ENCODE results near the gene IL17RA.
"Not testable (repeated sequence)": the region's sequence is repeated elsewhere in the genome, so short reads cannot be mapped to it uniquely, and the experiment has no call there.

Gene IL17RA

DNA sequence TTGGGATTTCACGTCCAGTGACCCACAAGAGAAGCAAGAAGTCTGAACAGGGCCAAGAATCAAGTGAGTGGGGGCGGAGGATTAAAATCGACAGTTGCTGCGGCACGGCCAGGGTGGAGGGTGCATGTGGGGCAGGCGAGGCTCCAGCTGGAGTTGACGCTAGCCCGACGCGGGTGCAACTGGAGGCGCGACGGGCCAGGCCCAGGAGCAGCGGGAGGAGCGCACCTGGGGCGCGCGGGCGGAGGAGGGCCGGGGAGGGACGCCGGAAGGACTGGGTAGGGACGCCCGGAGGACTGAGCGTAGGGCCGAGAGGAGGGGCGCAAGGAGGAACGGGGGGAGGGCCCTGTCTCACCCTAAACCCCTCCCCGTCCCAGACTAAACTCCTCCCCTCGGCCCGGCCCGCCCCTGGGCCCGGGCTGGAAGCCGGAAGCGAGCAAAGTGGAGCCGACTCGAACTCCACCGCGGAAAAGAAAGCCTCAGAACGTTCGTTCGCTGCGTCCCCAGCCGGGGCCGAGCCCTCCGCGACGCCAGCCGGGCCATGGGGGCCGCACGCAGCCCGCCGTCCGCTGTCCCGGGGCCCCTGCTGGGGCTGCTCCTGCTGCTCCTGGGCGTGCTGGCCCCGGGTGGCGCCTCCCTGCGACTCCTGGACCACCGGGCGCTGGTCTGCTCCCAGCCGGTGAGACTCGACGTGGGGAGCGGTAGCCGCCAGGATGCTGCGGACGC lies at the start of gene IL17RA:
TSS of gene IL17RA (plus strand) at position 447 of the 723 bp plus-strand sequence. CDS start at position 539, 92 bp downstream.
- H3K27me3 ChIP-seq (ENCODE audit: control insufficient read depth, insufficient read depth, low read length): no peaks in the 10 kb centered on the region
- H3K4me3 ChIP-seq (ENCODE audit: low read length): peak within 1 kb of the TSS; percentile 57
- H3K9me3 ChIP-seq (ENCODE audit: control insufficient read depth, low read length): no peaks in the 10 kb centered on the region
- peak within 1 kb of the TSS; percentile 86 for H3K9ac ChIP-seq (ENCODE audit: low read length)
- H3K36me3 ChIP-seq (ENCODE audit: control insufficient read depth, insufficient read depth, low read length): no peaks in the 10 kb centered on the region
- H3K4me1 ChIP-seq (ENCODE audit: control insufficient read depth, insufficient read depth, low read length): peaks cover 10% of the 10 kb centered on the region

DNA sequence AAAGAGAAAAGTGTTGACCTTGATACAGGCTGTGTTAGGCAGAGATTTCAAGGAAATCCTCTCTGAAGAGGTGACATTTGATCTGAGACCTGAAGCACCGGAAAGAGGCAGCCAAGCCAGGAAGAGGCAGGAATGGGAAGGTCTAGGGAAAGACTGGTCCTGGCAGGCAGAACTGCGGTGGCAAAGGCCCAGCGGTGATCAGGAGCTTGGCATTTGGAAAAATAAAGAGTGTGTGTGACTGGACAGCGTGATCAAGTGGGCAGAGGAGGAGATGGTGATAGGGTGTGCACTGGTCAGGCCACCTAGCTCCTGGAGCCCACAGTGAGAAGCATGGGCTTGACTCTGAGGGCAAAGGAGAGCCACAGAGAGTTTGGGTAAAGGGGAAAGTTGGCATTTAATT lies 49.6 kb upstream of the IL17RA start:
- Histone ChIP-seq H3K27me3 (ENCODE audit: control insufficient read depth, insufficient read depth, low read length) (peaks cover 5% of the 10 kb centered on the region), H3K9ac (ENCODE audit: low read length) (no peak overlapping the region), H3K4me3 (ENCODE audit: low read length) (no peak overlapping the region), H3K36me3 (ENCODE audit: control insufficient read depth, insufficient read depth, low read length) (no peaks in the 10 kb centered on the region), H3K4me1 (ENCODE audit: control insufficient read depth, insufficient read depth, low read length) (no peaks in the 10 kb centered on the region), H3K9me3 (ENCODE audit: control insufficient read depth, low read length) (no peaks in the 10 kb centered on the region)

- not testable (repeated sequence) for H3K9ac ChIP-seq (ENCODE audit: low read length); H3K27me3 ChIP-seq (ENCODE audit: control insufficient read depth, insufficient read depth, low read length); H3K36me3 ChIP-seq (ENCODE audit: control insufficient read depth, insufficient read depth, low read length); H3K9me3 ChIP-seq (ENCODE audit: control insufficient read depth, low read length); H3K4me3 ChIP-seq (ENCODE audit: low read length); H3K4me1 ChIP-seq (ENCODE audit: control insufficient read depth, insufficient read depth, low read length)
Observed at GRCh38 chr22:17035976-17036841, 48.6 kb upstream of the IL17RA start.

DNA sequence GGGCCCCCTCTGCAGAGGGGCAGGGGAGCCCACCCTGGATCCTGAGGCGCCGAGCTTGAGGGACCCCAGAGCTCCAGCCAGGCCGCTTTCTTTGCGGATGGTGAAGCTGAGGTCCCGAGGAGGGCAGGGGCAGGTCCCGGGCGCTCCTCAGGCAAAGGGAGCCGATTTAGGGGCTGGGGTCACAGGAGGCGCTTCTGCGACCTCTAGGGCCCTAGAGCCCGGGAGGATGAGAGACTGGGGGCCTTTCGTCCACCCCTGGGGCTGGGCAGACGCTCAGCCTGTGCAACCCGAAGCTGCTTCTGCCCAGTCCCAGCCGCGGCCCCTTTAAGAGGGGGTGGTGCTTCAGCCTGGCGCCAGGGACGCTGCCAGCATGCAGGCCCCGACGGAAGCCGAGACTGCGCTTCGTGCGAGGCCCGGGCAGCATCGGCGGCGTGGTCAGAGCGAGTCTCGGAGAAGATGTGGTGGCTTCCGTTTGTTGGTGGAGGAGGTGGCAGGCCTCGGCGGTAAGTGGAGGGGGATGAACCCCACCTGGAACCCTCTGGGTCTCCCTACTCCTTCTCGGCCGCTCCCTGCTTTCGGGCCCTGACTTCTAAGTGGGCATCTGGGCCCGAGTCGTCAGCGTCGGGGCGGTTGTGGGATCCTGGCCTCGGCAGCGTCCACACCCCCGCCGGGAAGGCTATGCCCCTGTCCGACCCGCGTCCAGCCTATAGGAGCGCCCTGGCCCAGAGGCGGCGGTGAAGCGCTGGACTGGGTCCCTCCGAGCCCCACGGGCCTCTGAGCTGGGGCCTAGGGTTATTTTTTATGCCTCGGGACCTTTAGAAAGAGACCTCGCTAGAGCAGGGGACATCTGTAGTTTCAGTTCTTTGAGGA lies 47.7 kb upstream of the IL17RA start:
- H3K36me3 ChIP-seq (ENCODE audit: control insufficient read depth, insufficient read depth, low read length); H3K4me3 ChIP-seq (ENCODE audit: low read length); H3K27me3 ChIP-seq (ENCODE audit: control insufficient read depth, insufficient read depth, low read length); H3K9ac ChIP-seq (ENCODE audit: low read length); H3K4me1 ChIP-seq (ENCODE audit: control insufficient read depth, insufficient read depth, low read length); H3K9me3 ChIP-seq (ENCODE audit: control insufficient read depth, low read length): not testable (repeated sequence)

DNA sequence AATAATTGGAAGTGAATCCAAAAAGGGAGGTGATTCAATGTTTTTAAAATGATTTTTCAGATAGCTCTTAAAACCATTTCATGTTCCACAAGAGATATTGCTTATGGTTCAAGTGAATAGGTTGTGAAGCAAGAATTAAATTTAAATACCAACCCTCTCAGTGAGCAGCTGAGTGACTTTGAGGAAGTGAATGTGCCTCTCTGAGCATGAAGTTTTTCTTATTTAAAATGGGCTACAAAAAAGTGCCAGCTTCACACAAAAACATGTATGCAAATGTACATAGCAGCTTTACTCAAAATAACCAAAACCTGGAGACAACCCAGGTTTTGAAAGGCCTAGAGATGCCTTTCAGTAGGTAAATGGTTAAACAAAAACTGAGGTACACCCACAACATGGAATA lies 41.3 kb upstream of the IL17RA start:
- Histone ChIP-seq H3K9me3 (ENCODE audit: control insufficient read depth, low read length) (no peaks in the 10 kb centered on the region), H3K27me3 (ENCODE audit: control insufficient read depth, insufficient read depth, low read length) (no peaks in the 10 kb centered on the region), H3K36me3 (ENCODE audit: control insufficient read depth, insufficient read depth, low read length) (no peaks in the 10 kb centered on the region), H3K9ac (ENCODE audit: low read length) (no peak overlapping the region), H3K4me3 (ENCODE audit: low read length) (no peak overlapping the region), H3K4me1 (ENCODE audit: control insufficient read depth, insufficient read depth, low read length) (no peaks in the 10 kb centered on the region)

DNA sequence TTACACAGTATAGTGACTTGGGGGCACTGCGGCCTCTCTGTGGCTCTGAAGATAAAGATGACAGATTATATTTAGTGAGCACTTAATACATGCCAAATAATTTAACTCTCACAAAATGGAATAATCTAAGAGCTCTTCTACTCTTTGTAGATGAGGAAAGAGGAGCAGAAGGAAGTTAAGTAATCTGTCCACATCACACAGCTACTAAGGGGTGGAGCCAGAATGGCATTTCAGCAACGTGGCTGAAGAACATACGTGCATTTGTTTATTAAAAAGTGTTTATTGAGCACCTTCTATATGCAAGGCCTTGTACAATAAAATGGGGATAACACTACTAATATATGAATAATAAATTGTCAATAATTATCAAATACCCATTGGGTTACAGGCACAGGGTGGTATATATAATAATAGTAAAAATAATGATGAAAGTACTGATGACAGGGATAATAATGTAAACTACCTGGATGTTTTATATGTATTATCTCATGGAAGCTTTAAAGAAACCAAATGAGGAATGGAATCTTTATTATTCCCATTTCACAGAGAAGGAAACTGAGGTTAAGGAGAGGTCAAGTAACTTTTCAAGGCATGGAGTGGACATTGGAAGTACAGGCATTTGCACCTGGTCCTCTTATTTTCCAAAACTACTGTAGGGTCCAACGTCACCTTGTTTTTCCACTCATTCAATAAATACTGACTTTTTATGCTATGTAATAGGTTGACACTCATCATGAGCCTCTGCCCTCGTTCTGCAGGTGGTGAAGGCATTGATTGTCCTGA lies 38.0 kb upstream of the IL17RA start:
- H3K36me3 ChIP-seq (ENCODE audit: control insufficient read depth, insufficient read depth, low read length): no peaks in the 10 kb centered on the region
- no peak overlapping the region for H3K9ac ChIP-seq (ENCODE audit: low read length)
- no peaks in the 10 kb centered on the region for H3K9me3 ChIP-seq (ENCODE audit: control insufficient read depth, low read length)
- no peaks in the 10 kb centered on the region for H3K4me1 ChIP-seq (ENCODE audit: control insufficient read depth, insufficient read depth, low read length)
- no peak overlapping the region for H3K4me3 ChIP-seq (ENCODE audit: low read length)
- H3K27me3 ChIP-seq (ENCODE audit: control insufficient read depth, insufficient read depth, low read length): no peaks in the 10 kb centered on the region

DNA sequence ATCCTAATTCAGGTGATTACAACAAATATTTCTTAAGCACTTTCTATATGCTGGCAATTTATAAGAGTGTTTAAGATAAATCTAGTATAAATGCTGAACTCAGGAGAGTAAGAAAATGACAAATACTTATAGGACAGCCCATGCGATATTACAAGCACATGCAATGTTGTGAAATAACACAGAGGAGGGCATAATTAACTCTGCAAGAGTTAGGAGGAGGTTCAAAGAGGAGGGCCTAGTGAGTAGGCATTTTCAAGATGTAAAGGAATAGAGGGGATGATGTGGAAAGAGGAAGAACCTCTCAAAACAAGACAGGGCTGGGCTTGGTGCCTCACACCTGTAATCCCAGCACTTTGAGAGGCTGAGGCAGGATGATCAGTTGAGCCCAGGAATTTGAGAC lies 37.1 kb upstream of the IL17RA start:
- no peak overlapping the region for H3K9ac ChIP-seq (ENCODE audit: low read length)
- H3K4me3 ChIP-seq (ENCODE audit: low read length): no peak overlapping the region
- H3K27me3 ChIP-seq (ENCODE audit: control insufficient read depth, insufficient read depth, low read length): no peaks in the 10 kb centered on the region
- H3K9me3 ChIP-seq (ENCODE audit: control insufficient read depth, low read length): no peaks in the 10 kb centered on the region
- no peaks in the 10 kb centered on the region for H3K36me3 ChIP-seq (ENCODE audit: control insufficient read depth, insufficient read depth, low read length)
- no peaks in the 10 kb centered on the region for H3K4me1 ChIP-seq (ENCODE audit: control insufficient read depth, insufficient read depth, low read length)

DNA sequence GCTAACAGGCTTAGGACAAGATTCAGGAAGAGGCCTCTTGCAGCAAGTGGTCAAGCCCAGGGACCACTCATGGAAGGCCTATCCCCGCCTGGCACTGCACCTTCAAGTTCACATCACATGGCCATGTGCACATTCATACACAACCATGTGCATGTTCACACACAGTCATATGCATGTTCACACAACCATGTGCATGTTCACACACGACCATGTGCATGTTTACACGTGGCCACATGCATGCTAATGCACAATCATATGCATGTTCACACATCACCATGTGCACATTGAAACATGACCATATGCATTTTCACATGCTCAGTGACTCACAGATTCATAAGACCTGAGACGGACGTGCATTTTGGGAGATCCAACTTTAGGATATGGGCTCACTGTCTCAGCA lies 28.7 kb upstream of the IL17RA start:
- H3K9ac ChIP-seq (ENCODE audit: low read length): no peak overlapping the region
- H3K4me1 ChIP-seq (ENCODE audit: control insufficient read depth, insufficient read depth, low read length): no peaks in the 10 kb centered on the region
- no peaks in the 10 kb centered on the region for H3K36me3 ChIP-seq (ENCODE audit: control insufficient read depth, insufficient read depth, low read length)
- no peaks in the 10 kb centered on the region for H3K27me3 ChIP-seq (ENCODE audit: control insufficient read depth, insufficient read depth, low read length)
- no peak overlapping the region for H3K4me3 ChIP-seq (ENCODE audit: low read length)
- H3K9me3 ChIP-seq (ENCODE audit: control insufficient read depth, low read length): no peaks in the 10 kb centered on the region

- H3K9me3 ChIP-seq (ENCODE audit: control insufficient read depth, low read length): no peaks in the 10 kb centered on the region
- H3K9ac ChIP-seq (ENCODE audit: low read length): no peak overlapping the region
- no peaks in the 10 kb centered on the region for H3K36me3 ChIP-seq (ENCODE audit: control insufficient read depth, insufficient read depth, low read length)
- no peaks in the 10 kb centered on the region for H3K27me3 ChIP-seq (ENCODE audit: control insufficient read depth, insufficient read depth, low read length)
- no peak overlapping the region for H3K4me3 ChIP-seq (ENCODE audit: low read length)
- H3K4me1 ChIP-seq (ENCODE audit: control insufficient read depth, insufficient read depth, low read length): no peaks in the 10 kb centered on the region
Observed at GRCh38 chr22:17056807-17057206, 28.0 kb upstream of the IL17RA start.

DNA sequence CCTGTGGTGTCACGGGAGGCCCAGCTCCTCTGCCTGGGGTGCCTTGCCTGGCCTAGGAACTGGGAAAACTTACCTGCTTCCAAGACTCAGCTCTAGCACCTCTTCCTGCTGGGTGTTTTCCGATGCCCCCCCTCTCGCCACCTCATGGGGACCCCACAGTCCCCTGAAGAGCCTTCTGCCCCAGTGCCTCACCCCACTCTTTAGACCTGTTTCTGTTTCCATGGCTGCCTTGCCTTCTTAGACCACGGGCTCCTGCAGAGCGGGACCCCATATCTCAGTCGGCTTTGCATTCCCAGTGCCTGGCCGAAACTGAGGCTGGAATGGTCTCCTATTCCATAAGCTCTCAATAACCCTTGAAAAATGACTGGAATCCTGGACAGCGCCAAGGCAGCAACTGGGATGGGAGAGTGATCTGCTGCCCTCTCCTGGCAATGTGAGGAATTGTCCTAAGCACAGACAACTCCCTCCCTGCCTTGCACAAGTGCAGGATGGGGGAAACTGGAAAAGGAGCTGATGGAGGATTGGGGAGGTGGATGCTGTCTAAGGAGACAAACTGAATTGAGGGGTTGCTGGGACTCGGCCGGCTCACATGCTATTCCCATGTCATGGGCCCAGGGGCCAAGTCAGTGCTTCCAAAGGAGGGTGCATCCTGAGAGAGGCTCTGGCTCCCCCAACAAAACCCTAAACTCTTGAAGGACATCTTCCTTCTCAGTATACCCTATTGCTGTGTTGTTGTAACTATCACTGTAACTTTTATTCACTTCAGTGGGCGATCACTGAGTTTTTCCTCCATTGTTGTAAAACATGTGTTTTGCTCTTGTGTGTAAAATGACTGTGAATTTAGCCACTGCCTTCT lies 26.6 kb upstream of the IL17RA start:
- Histone ChIP-seq H3K4me1 (ENCODE audit: control insufficient read depth, insufficient read depth, low read length) (no peaks in the 10 kb centered on the region), H3K4me3 (ENCODE audit: low read length) (no peak overlapping the region), H3K36me3 (ENCODE audit: control insufficient read depth, insufficient read depth, low read length) (no peaks in the 10 kb centered on the region), H3K27me3 (ENCODE audit: control insufficient read depth, insufficient read depth, low read length) (no peaks in the 10 kb centered on the region), H3K9me3 (ENCODE audit: control insufficient read depth, low read length) (no peaks in the 10 kb centered on the region), H3K9ac (ENCODE audit: low read length) (no peak overlapping the region)

DNA sequence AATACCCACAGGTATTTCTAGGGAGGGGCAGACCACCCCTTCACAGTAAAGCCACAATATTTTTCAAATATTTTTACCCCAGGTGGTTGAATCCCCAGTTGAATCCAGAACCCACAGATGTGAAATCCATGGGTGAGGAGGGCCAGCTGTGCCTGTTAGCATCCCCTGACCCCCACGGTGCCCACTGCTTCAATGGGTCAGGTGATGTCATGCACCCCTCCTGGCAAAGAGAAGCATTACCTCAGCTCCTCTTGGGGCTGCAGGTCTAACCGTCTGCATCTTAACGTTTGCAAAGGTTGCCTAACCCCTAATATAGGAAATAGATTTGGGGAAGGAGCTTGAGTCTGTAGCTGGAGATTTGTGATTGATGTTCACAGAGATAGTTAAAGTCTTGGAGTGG lies 24.7 kb upstream of the IL17RA start:
- Histone ChIP-seq H3K9me3 (ENCODE audit: control insufficient read depth, low read length) (no peaks in the 10 kb centered on the region), H3K27me3 (ENCODE audit: control insufficient read depth, insufficient read depth, low read length) (no peaks in the 10 kb centered on the region), H3K4me1 (ENCODE audit: control insufficient read depth, insufficient read depth, low read length) (no peaks in the 10 kb centered on the region), H3K9ac (ENCODE audit: low read length) (no peak overlapping the region), H3K36me3 (ENCODE audit: control insufficient read depth, insufficient read depth, low read length) (no peaks in the 10 kb centered on the region), H3K4me3 (ENCODE audit: low read length) (no peak overlapping the region)
